GM18868 (cell line): ENCODE data around the gene TSPAN18.

Source experiments
- ATAC-seq: cut with Tn5 transposase; IDR thresholded peaks from one replicate; pipeline ENCODE4 v1.9.1; 2021; ENCODE audit warnings: mild to moderate bottlenecking, moderate library complexity; ENCODE audit not compliant: unreplicated experiment

TSPAN18 gene

DNA sequence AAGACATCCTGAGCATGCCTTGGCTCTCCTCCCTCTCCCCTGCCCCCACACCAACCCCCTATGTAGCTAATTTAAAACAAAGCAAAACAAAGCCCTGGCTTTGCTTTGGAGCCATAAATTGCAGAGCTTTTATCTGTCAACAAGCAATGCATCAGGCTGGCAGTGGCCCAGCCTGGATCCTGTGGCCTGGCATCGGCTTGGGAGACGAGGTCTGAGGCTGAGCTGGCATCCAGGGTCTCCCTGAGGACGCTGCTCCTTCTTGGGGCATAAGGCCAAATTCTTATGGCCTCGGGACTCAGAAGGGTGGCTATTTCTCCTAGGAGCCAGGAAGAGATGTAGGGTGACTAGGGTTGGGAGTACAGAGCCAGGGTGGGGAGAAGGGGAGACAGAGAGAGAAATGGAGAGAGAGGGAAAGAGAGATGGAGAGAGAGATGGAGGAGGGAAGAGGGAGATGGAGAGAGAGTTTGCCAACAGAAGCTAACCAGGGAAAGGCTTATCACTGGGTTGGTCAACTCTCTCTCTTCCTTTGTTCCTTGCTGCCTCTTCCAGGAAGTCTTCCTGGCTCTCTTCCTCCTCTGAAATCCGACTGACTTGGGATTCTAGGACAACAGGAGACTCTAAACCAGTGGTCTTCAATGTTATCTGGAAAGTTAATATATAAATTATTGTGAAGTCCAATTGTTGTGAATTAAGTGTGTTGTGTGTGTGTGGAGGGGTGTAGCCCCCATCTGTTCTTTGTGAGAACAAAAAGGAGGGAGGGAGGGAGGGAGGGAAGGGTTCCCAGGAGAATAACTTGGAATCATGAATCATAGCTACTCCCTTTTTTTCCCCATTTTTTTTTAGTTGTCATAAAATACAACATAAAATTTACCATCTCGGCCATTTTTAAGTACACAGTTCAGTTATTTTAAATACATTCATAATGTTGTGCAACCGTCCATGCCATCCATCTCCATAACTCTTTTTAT lies 29.1 kb downstream of the TSPAN18 start:
- no peak for ATAC-seq

DNA sequence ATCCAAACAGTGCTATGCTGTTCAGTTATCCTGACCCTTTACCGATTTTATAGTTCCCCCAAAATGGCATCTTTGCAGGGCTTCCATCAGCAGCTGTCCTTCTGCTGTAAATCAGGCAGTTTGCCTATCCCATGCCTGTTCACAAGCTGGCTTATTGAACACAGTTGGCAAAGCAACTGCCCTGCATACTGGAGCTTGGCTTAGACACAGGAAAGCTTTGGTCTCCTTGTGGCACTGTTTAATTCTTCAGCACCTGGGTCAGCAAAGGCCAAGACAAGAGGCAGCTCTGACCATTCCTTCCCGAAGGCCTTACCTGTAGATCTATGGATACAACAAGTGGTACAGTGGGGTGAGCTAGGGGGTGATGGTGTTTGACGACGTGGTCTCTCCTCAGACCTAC lies 32.2 kb downstream of the TSPAN18 start:
- no peak for ATAC-seq

DNA sequence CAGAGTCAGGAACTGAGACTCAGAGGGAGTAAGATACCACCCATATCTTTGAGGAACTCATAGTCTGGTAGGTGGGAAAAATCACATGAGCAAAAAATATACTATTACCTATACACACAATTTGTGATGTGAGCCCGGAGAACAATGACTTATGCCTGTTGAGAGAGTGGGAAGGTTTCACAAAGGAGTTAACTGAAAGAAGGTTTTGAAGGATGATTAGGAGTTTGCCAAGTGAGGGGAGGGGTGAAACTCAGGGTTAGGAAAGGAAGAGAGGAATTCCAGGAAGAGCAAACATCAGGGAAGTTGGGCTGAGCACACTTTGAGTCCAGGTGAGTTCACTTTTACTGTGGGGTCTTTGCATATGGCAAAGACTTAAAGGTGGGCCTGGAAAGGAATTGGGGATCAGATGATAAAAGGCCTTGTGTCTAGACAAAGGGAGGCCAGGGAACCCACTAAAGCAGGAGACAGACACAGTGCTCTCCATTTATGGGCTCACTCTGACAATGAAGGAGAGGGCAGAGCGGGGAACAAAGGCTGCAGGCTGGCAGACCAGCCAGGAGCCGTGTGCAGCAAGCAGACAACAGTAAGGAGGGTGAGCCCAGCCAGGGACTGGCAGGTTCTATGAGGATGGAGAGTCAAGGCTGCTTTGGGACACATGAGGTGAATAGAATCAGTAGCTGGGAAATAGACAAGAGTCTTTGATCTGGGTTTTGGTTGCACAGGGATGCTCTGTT lies 33.1 kb downstream of the TSPAN18 start:
- no peak for ATAC-seq

DNA sequence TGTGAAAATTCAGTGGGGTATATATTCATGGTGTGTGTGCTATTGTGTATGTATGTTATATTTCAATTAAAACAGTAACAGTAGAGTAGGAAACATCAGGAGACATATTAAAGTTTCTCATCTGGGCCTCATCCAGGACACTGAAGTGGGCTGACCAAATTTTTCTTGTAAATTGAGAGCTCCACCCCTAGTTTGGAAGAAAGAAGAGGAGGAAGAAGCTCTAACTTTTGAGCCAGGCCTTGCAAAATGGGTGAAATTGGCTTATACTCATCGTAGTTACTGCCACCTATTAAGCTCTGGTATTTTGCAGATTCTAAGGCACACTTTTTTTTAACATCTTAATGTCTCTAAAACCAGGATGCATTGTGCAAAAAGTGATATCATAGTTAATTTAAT lies 33.7 kb downstream of the TSPAN18 start:
- ATAC-seq: no peak

DNA sequence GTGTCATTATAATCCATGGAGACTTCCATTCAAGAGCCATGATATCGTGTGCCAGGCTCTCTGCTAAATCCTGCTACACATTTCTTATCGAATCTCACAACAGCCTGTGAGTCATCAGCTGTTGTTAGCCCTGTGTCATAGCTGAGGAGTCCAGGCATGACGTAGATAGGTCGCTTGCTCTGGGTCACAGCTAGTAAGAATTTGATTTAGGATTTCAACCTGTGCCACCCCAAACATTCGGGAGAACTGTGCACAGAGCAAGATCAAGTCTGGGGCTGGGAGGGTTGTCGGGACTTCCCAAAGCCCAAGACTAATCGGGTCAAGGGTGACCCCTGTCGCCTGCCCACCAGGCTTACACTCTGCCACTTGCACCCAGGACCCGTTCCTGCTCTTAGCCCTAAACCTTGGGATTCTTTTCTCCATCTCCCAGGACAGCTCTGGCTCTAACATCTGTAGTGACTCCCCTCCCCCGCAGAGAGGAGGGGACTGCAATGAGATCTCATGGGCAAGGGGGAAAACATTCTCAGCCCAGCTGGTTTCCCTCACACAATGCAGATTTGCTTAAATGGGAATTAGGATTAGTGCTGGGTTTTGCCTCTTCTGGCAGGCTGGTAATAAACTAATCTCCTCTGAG lies 34.3 kb downstream of the TSPAN18 start:
- ATAC-seq: no peak

DNA sequence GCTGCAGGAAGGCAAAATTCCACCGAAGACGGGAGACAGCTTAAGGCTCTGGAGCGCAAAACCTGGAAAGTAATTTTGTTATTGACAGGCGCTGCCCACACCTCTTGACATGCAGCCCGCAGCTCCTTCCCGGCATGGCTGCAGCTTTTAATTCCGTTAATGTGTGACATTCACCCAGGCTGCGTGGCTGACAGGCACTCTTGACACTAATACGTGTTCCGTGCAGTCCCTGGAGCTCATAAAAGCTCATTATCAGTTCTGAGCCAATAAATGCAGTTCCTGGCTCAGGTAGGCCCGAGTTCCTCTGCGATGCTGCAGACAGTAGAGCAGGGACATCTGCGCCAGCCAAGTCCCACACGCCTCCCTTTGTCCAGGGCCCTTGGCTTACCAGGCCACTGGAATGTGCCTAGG lies 34.8 kb downstream of the TSPAN18 start:
- no peak for ATAC-seq

DNA sequence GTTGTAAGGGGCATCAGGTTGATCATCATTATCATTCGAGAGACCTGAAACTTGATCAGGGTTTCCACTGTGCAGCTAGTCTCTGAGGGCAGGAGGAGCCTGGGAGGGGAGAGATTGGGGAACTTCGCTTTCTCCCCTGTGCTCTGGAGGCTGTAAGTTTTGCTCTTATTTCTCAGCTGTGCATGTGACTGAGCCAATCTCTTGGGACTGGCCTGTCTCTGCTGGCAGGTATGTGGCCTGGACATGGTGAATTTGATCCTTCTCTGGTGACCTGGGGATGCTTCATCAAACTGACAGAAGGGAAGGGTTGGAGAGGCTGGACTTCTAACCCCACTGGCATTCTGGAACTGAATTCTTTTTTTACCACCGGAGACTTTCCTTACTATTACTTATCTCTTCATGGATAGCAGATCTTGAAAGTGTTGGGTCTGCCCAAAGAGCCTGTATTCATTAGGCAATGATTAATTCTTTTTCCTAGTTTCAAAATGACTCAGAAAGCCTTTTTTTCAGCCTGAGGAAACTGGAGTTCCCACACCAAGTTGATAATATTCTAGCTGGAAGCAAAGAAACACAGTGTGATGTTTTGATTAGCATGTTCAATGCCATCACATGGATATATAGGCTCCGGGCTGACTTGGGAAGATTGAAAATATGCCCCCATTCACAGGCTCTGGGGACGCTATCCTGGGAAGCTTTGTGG lies 36.5 kb downstream of the TSPAN18 start:
- no peak for ATAC-seq

DNA sequence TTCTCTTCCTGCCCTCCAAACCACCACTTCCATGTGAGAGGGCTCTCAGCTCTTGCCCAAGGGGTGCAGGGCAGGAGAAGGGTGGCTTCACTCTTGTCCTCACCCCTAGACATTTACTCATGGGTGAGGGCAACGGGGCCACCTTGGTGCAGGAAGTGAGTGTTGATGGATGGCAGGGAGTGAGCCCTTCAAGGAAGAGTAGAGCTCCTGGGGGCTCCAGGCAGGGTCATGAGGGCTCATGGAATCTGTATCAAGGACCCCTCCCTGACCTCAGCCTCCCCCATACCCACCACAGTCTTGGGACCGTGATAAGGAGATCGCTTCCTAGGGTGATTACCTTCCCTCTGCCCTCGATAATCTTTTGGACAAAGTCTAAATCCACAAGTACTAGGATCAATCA lies 37.8 kb downstream of the TSPAN18 start:
- ATAC-seq: no peak

DNA sequence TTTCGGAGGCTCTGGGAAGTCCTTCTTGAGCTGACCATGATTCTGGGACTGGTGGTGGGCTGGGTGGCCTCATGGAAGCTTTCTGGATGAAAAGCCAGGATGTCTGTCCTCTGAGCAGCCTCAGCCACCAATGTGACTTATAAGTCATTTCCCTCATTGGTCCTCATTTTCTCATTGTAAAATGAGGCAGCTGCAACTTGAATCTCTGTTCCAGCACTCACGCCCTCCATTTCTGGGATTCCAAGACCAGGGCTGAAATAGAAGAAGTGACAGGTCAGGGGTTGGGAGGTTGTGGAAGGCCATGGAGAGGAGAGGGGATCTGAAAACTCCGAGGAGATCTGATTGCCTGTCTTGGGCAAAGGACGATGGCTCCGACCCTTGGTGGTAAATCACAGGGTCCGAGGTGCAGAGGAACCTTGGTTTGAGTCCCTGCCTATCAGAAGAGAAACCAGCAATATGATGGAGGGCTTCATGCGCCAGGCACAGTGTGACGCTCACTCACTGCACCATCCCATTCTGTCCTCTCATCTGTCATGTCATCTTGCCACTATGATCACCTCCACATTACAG lies 38.3 kb downstream of the TSPAN18 start:
- ATAC-seq: no peak

DNA sequence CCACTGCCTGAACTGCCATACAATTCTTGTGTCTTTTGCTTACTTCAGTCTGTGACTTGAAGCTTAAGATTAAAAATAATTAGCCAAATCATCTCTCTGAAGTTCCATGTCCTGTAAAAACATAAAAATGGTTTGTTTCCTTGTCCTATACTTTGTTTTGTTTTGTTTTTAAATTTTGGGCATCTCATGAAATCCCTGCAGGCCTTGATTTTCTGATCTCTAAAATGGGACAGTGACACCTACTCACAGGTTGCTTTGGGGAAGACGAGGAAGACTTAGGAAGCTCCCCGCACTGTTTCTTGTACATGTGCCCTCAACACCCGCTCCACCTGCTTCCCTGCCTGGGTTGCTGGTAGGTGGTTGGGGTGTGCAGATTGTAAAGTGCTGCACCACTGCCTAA lies 38.9 kb downstream of the TSPAN18 start:
- no peak for ATAC-seq

DNA sequence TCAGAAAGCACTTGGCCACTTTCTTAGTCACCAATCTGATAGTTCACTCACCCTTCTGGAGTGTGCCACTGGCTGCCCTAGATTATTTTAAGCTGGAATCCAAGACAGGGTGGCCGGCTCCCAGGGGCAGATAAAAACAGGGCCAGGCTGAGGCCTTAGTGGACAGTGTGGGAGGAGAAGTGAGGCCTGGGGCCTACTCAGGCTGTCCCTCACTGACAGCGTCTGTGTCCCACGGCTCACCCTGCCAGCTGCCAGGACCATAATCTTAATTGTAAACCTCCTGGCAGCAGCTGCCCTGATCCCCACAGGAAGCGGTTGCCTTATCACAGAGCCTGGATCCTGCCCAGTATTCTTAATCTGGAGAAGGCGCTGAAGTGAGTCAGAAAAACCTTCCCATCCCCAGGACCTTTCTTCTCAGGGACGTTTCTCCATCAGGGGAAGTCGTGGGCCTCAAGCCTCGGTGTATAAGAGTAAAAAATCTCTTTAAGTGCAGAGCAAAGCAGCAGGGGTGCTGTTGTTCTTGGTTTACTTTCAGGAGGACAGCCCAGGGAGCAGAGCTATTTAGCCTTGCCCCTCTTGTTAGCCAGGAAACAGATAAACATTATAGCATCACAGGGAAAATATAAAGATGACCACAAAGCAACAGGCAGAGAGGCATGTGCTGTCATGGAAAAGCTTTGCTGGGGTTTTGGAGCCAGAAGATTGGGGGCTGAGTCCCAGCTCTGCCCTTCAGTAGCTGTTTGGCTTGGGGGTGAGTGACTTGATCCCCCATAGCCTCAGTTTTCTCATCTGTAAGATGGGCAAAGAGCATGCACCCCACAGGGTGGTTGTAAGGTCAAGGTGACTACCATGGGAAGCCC lies 39.6 kb downstream of the TSPAN18 start:
- ATAC-seq: no peak

DNA sequence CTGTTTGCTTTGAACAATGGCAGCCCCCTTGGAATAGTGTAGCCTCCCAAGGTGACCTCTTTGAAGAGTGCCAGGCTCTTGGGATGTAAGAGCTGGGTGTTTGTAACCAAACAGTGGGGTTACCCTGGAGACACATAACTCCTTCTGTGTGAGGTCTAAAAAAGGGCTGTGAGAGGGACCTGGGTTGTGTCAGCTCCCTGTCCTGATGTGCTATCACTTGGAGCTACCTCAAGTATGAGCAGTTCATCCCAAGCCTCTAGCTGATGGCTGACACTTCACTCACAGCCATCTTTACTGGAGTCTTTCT lies 40.2 kb downstream of the TSPAN18 start:
- no peak for ATAC-seq

DNA sequence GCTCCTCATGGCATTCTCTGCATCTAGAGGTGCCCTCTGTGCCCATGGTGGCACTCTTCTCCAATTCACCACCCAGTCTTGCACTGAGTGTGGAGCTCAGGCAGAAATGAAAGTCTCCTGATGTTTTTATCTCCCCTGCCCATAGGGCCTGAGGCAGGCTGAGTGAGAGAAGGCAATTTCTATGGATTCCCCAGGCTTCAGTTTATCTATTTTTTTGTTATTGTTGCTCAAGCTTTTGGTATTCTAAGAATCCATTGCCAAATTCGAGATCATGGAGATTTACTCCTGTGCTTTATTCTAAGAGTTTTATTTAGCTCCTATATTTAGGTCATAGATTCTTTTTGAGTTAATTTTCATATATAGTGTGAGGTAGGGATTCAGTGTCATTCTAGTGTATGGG lies 40.7 kb downstream of the TSPAN18 start:
- no peak for ATAC-seq

DNA sequence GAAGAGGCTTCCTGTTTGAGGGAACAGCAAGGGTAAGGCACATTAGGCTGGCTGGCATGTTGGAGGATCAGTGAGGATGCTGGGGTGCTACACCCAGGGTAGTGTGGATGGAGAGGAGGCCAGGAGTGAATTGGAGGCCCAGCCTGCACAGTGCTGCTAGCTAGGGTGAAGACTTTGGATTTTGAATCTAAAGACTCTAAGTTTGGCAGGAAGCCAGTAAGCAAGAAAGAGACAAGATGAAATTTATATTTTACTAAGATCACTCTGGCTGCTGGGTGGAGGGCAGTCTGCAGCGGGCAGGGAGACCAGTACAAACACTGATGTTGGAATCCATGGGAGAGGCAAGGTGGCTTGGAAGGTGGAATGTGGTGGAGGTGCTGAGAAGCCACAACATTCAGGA lies 43.6 kb downstream of the TSPAN18 start:
- ATAC-seq: no peak

DNA sequence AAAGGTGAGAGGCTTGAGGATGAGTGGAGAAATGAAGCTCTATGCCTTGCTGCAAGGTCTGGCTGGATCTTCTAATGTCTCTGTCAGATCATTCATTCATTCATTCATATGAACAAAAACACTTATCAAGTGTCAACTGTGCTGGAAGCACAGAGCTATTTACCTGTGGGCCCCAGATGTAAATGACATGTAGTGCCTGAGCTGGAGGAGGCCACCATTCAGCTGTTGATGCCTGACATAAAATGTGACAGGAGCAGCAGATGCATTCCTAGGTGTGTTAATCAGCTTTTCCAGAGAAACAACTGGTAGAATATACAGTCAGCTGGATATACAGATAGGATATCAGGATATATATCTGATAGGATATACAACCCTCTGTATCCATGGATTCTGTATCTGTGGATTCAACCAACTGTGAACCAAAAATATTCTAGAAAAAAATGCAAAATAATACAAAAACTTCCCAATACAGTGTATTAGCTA lies 44.5 kb downstream of the TSPAN18 start:
- ATAC-seq: no peak

DNA sequence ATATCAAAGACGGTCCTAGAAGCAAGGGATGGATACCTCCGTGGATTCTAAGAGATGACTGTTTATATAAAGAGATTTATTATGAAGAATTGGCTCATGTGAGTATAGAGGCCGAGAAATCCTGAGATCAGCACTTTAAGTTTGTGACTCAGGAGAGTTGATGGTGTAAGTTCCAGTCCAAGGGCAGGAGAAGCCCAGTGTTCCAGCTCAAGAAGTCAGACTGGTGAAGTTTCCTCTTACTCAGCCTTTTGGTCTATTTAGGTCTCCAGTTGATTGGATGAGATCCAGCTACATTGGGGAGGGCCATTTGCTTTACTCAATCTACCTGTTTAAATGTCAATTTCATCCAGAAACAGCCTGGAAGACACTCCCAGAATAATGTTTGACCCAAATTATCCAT lies 45.1 kb downstream of the TSPAN18 start:
- no peak for ATAC-seq

DNA sequence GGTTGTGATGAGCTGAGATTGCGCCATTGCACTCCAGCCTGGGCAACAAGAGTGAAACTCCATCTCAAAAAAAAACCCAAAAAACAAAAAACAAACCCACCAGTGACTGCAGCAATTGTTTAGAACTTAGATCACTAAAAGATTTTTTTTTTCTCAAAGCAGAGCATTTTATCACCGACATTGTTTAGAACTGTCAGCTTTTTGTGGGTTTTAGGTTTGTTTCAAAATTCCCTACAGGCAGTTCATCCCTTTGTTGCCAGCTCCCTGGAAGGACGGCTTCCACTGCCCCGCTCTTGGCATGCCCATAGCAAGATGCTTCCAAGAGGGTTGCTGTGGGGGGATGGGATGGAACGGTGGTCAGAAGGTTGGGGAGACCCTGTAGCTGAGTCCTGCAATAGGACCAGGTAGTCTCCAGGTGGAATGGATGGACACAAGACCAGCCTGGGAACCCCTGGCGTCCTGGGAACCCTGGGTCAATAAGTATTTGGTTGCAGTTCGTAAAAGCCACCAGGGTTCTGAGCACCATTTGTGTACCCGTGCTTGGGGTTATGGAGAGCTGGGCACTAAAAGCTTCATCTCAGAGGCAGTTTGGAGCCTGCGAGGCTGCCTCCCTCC lies 46.7 kb downstream of the TSPAN18 start:
- ATAC-seq: no peak

DNA sequence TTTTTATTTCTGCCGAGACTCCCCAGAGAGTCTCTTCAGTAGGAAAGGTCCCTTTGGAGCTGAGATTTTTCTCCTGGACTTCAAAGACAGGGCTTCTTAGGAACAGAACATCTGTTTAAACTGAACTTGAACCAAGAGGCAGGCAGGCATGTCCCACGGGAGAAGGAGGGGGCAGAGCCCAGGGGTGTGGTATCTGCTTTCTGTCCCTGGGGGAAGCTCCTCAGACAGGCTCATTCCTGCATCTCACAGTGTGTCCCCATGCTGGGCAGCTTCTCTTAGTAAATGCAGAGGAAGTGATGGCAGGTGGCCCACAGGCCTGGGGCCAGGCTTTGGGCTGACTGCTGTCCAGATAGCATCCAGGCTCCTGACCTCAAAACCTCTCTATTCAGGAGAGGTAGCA lies 47.3 kb downstream of the TSPAN18 start:
- no peak for ATAC-seq

DNA sequence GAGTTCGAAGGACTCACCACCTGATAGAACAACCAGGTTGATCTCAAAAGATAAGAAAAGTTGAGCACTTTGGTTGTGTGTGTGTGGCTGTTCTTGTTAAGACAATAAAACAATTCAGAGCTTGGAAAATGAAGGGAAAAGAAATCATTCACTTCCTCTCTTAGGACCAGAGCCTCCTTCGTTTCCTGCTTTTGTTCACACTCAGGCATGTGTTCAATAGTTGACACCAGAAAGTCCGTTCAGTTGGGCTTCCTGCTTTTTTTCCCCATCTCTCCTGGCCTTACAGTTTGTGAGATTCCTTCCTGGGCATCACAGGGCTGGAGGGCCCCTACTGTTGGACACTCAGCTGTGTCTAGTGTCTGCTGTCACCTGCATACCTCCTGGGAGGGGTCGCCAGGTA lies 48.0 kb downstream of the TSPAN18 start:
- no peak for ATAC-seq
